ENCODE results near the gene TRAPPC12. TPM values are rescaled to one million over a fixed set of nuclear protein-coding genes. Genes with fewer than 3 reads are reported as not detected.

The TRAPPC12 gene
- total RNA-seq, 1 donor from 2014 or later = 89.8 TPM

GRCh38 chr2:3488061-3488531, 108.6 kb downstream of the TRAPPC12 start:
- Histone ChIP-seq H3K36me3 (no peaks in the 10 kb centered on the region), H3K4me3 (no peak overlapping the region), H3K4me1 (no peaks in the 10 kb centered on the region), H3K27me3 (no peaks in the 10 kb centered on the region), H3K27ac (no peak overlapping the region), H3K9me3 (no peaks in the 10 kb centered on the region)
- ATAC-seq = no peak
- intact Hi-C loops (cut with DNase I) = no loop called here
- peak; percentile 50 for DNase-seq
- no peak for TF ChIP-seq CTCF (IDR thresholded peaks at IDR 0.05)

GRCh38 chr2:3488855-3489763, 109.6 kb downstream of the TRAPPC12 start:
- no peaks in the 10 kb centered on the region for H3K36me3 ChIP-seq
- DNase-seq = peak; percentile 50
- TF ChIP-seq CTCF (IDR thresholded peaks at IDR 0.05) = no peak
- no peak for ATAC-seq
- H3K4me3 ChIP-seq = no peak overlapping the region
- intact Hi-C loops (cut with DNase I) = no loop called here
- no peaks in the 10 kb centered on the region for H3K4me1 ChIP-seq
- H3K9me3 ChIP-seq = no peaks in the 10 kb centered on the region
- H3K27me3 ChIP-seq = no peaks in the 10 kb centered on the region
- H3K27ac ChIP-seq = no peak overlapping the region

GRCh38 chr2:3489764-3490115, 110.2 kb downstream of the TRAPPC12 start:
- Histone ChIP-seq H3K27me3 (no peaks in the 10 kb centered on the region), H3K4me3 (no peak overlapping the region), H3K9me3 (no peaks in the 10 kb centered on the region), H3K4me1 (no peaks in the 10 kb centered on the region), H3K27ac (no peak overlapping the region), H3K36me3 (no peaks in the 10 kb centered on the region)
- TF ChIP-seq CTCF (IDR thresholded peaks at IDR 0.05) = no peak
- ATAC-seq (no peak), DNase-seq (peak; percentile 38)
- intact Hi-C loops (cut with DNase I) = no loop called here

GRCh38 chr2:3490191-3491170, 111.0 kb downstream of the TRAPPC12 start:
- peak; percentile 55 for DNase-seq
- intact Hi-C loops (cut with DNase I) = no loop called here
- H3K36me3 ChIP-seq = no peaks in the 10 kb centered on the region

More at GRCh38 chr2:3490191-3491170, 111.0 kb downstream of the TRAPPC12 start:
- no peak overlapping the region for H3K27ac ChIP-seq
- no peaks in the 10 kb centered on the region for H3K9me3 ChIP-seq
- H3K4me3 ChIP-seq = no peak overlapping the region
- H3K4me1 ChIP-seq = no peaks in the 10 kb centered on the region
- H3K27me3 ChIP-seq = no peaks in the 10 kb centered on the region
- TF ChIP-seq CTCF (IDR thresholded peaks at IDR 0.05) = no peak
- ATAC-seq = no peak
